Activated CD4-positive, alpha-beta T cell treated with anti-CD3 and anti-CD28 coated beads, Interleukin-2, amount 50 U/mL, for 24 hours (primary cell): ENCODE measurements around the gene CDC34.
A peak's percentile ranks its signal among the peaks of the same experiment; 100 is the strongest.

Experiments
- DNase-seq, 2 donors: peaks; one replicate each; pipeline ENCODE4 v3.0.0-alpha.2; 2020; ENCODE audit warnings: low read depth in 1 of 2, low spot score in 1 of 2

The CDC34 gene, protein sequence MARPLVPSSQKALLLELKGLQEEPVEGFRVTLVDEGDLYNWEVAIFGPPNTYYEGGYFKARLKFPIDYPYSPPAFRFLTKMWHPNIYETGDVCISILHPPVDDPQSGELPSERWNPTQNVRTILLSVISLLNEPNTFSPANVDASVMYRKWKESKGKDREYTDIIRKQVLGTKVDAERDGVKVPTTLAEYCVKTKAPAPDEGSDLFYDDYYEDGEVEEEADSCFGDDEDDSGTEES

GRCh38 chr19:531753-532560 is at the start of gene CDC34:
CDC34 (plus strand) TSS chr19:531760; CDS start chr19:531932, 172 bp downstream.
- no peak for DNase-seq

DNA sequence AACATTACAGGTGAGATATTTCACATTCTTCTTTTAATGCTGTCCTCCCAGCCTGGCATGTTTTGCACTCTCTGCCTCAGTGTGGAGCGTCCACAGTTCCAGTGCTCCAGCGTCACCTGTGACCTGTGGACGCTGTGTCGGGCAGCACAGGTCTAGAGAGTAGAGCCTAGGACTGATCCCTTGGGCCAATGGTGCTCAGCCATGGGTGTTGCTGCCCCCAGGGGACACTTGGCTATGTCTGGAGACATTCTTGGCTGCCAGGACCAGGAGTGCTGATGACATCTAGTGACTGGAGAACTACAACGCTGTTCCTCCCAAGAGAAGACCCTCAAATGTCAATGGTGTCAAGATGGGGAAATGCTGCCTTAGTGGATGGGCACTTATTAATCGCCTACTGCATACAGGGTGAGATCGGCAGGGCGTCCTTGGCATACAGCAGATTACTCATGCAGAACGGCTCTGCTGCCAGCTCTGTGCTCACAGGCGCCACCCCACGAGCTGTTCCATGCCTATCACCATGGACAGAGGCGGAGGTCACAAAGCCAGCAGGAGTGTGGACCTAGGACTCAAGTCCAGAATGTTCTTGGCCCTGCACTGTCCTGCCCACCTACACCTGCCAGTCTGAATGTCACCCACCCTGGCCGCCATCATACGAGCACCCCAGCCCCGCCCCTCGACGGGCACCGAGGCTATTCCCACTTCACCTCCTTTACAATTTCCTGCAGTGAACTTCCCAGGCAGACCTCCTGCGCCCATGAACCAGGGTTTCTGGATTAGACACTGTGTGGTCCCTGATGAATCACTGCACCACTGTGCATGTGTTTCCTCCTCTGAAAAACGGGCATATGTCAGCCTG is 49.1 kb upstream of the CDC34 start:
- DNase-seq: no peak

GRCh38 chr19:483332-484072 is 48.1 kb upstream of the CDC34 start:
- no peak for DNase-seq

DNA sequence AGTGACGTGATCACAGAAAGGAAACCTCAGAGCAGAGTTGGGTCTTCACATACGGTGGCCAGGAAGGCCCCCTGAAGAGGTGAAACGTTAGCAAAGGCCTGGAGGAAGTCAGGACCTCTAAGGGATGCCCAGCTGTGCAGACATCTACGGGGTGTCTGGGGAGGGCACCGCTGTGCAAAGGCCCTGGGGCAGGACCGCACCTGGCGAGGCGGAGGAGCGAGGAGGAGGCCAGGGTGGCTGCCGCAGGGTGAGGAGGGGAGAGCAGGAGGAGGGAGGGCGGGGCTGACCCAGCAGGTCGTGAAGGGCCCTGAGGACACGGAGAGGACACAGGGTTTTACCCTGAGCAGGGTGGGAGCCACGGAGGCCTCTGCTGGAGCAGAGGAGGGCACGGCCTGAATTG is 47.1 kb upstream of the CDC34 start:
- DNase-seq: no peak

GRCh38 chr19:485077-485476 is 46.5 kb upstream of the CDC34 start:
- DNase-seq: no peak

- DNase-seq: no peak
Measured at GRCh38 chr19:485583-486236, 45.9 kb upstream of the CDC34 start.

DNA sequence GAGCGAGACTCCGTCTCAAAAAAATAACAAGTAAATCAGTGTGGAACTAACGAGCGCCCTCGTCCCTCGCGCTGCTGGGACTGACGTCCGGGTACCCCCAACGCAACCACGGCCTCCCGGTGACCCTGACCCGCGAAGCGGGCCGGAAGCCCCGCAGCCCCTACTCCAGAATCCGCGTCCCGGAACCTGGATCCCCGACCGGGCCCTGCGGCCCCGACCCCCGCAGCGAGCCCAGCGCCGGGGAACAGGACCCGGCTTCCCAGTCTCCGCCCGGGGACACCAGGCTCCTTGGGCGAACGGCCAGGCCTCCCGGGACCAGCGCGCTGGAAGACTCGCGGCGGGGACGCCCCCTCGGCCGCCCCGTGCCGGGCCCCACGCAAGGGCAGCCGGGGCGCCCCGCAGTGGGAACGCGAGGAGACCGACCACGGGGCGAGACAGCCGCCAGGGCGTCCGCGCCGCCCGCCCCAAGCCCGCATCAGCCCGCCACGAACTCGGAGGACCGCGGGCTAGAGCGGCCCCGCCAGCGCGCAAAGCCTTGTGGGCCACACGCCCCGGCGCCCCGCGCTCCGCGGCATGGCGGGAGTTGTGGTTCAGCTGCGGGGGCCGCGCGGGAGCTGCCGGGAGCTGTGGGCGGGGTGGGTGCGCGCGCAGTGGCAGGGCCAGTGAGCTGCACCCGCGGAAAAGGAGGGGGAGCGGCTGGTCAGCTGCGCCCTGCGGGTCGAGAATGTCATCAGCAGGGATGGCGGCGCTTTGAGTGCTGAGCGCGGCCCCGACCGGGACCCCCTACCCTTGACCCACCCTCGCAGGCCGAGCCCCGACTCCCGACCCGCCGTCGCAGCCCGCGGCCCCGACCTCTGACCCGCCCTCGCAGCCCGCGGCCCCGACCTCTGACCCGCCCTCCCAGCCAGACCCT is 42.8 kb upstream of the CDC34 start:
- peak; percentile 82 to 88 for DNase-seq

DNA sequence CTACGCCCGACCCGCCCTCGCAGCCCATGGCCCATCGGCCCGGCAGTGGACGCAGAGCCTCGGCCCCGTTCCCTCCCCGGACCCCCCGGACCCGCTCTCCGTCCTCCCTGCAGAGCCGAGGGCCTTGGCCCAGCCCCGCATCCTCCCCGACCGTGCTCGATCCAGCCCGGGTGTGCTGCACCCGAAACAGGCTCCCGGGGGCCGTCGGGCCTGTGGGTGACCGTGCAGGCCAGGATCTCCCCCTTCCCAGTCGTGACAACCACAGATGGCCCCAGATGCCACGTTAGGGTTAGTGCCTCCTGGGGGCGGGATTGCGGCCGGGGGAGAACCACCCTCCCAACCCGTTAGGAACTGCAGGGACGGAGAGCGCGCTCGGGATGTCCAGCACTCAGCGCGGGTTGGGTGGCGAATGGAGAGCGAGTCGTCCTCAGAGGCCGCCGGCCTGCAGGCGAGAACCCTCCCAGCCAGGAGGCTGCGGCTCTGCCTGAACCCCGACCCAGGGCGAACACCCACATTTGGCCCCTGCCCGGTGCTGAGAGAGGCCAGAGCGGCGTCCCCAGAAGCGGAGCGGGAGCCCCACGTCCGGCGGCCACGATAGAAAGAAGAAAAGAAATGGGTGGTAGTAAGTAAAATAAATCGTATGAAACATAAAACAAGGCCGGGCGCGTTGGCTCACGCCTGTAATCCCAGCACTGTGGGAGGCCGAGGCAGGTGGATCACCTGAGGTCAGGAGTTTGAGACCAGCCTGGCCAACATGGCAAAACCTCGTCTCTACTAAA is 42.0 kb upstream of the CDC34 start:
- no peak for DNase-seq

DNA sequence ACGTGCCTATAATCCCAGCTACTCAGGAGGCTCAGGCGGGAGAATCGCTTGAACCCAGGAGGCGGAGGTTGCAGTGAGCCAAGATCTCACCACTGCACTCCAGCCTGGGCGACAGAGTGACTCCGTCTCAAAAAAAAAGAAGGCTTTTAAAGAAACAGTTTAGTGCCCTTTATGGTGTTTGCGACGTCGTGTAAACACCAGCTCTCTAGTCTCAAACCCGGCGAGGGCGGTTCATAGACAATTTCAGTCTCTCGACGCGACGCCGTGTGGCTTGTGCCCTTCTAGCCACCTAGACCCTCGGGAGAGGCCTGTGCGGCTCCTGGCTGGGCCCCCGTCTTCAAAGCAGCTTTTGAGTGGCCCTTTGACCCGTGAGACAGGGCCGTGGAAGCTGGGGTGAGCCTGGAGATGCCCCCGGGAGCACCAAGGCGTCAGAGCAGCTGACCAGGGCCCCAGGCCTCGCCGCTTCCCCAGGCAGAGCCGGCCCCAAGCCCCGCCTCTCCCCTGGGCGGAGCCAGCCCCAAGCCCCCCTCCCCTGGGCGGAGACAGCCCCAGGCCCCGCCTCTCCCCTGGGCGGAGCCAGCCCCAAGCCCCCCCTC is 40.3 kb upstream of the CDC34 start:
- no peak for DNase-seq

DNA sequence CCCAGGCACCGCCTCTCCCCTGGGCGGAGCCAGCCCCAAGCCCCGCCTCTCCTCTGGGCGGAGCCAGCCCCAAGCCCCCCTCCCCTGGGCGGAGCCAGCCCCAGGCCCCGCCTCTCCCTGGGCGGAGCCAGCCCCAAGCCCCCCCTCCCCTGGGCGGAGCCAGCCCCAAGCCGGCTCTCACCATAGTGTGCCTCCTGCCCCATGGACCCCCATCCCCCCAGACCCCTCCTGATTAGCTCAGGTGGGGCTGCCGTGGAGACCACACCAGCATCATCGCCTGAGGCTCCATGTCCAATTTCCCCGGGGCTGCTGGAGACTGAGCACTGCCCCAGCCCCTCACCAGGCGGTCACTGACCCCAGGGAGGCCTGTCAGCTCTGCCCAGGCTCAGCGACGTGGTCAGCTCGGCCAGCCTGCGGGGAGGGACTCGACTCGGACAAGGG is 39.4 kb upstream of the CDC34 start:
- DNase-seq: no peak

GRCh38 chr19:493391-494170 is 38.0 kb upstream of the CDC34 start:
- no peak for DNase-seq

GRCh38 chr19:494171-495080 is 37.1 kb upstream of the CDC34 start:
- DNase-seq: no peak

DNA sequence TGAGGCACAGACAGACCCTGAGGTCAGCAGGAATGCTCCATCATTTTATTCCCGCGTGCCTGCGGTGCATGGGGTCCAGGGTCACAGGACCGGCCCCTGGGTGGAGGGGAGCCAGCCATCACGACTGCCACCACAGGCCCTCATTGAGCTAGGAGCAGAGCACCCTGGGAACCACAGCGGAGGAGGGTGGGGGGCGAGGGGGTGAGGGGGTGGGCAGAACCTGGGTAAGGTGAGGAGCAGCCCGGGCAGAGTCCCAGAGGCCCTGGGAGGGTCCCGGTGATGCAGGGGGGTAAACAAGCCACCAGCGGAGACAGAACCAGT is 36.5 kb upstream of the CDC34 start:
- DNase-seq: no peak

GRCh38 chr19:495402-496111 is 36.0 kb upstream of the CDC34 start:
- DNase-seq: no peak

- no peak for DNase-seq
Measured at GRCh38 chr19:496112-496665, 35.4 kb upstream of the CDC34 start, which contains the start of gene MADCAM1. MADCAM1 (plus strand) TSS chr19:496486; CDS start chr19:496500, 14 bp downstream.

- DNase-seq: no peak
Measured at GRCh38 chr19:496986-497385, 34.6 kb upstream of the CDC34 start.
